Neural cell (in vitro differentiated cells): Measurements from ENCODE around the gene C16orf74. TPM values are rescaled to one million over a fixed set of nuclear protein-coding genes. Genes with fewer than 3 reads are reported as not detected.

Experiments
- H2AFZ ChIP-seq: fragments of 200-600, 300-800 bp; sonication (generic), shearing (Covaris generic); 2 replicates; pipeline ENCODE4 v1.6.0; 2014; ENCODE audit warnings: low read depth, mild to moderate bottlenecking, antibody characterized with exemption, low read length, moderate library complexity
- H3F3A ChIP-seq: fragments of 200-600 bp; shearing (Covaris generic); 2 replicates; pipeline ENCODE4 v1.6.1; 2016; ENCODE audit warnings: mild to moderate bottlenecking, moderate library complexity, mixed read lengths, antibody characterized with exemption, low read length; ENCODE audit not compliant: insufficient read depth, poor library complexity, severe bottlenecking
- H3K27ac ChIP-seq: fragments of 200-600, 300-800 bp; sonication (generic), shearing (Covaris generic); 2 replicates; pipeline ENCODE4 v1.5.1; 2014; ENCODE audit warnings: mild to moderate bottlenecking, low read length, moderate library complexity
- H3K27me3 ChIP-seq: fragments of 300-800, 200-600 bp; sonication (generic), shearing (Covaris generic); 2 replicates; pipeline ENCODE4 v1.6.0; 2014; ENCODE audit warnings: mild to moderate bottlenecking, low read depth, low read length, moderate library complexity; ENCODE audit not compliant: insufficient read depth
- H3K36me3 ChIP-seq: fragments of 300-800, 200-600 bp; sonication (generic), shearing (Covaris generic); 2 replicates; pipeline ENCODE4 v1.5.1; 2014; ENCODE audit warnings: mild to moderate bottlenecking, antibody characterized with exemption, low read length, moderate library complexity; ENCODE audit not compliant: insufficient read depth
- H3K4me2 ChIP-seq: fragments of 300-800, 200-600 bp; sonication (generic), shearing (Covaris generic); 2 replicates; pipeline ENCODE4 v1.6.0; 2014; ENCODE audit warnings: mild to moderate bottlenecking, low read length
- H3K4me3 ChIP-seq: fragments of 300-800, 200-600 bp; sonication (generic), shearing (Covaris generic); 2 replicates; pipeline ENCODE4 v1.5.1; 2014; ENCODE audit warnings: mild to moderate bottlenecking, low read length, moderate library complexity
- H3K79me2 ChIP-seq: fragments of 200-600 bp; shearing (Covaris generic); replicated peaks from 2 replicates; pipeline ENCODE4 v1.6.0; 2014; ENCODE audit warnings: mild to moderate bottlenecking, low read length, moderate library complexity; ENCODE audit not compliant: insufficient read depth
- H3K9ac ChIP-seq: fragments of 300-800, 200-600 bp; sonication (generic), shearing (Covaris generic); 2 replicates; pipeline ENCODE4 v1.6.1; 2016; ENCODE audit warnings: mild to moderate bottlenecking, low read length, mixed read lengths
- H3K9me2 ChIP-seq: fragments of 200-600 bp; shearing (Covaris generic); 2 replicates; pipeline ENCODE4 v1.6.1; 2016; ENCODE audit warnings: mild to moderate bottlenecking, low read length, mixed read lengths; ENCODE audit not compliant: insufficient read depth
- H3K9me3 ChIP-seq: fragments of 200-600, 300-800 bp; sonication (generic), shearing (Covaris generic); 2 replicates; pipeline ENCODE4 v1.6.1; 2016; ENCODE audit warnings: mild to moderate bottlenecking, mixed run types, low read length, moderate library complexity, mixed read lengths
- H4K20me1 ChIP-seq: fragments of 200-600 bp; shearing (Covaris generic); 2 replicates; pipeline ENCODE4 v1.6.1; 2016; ENCODE audit warnings: mild to moderate bottlenecking, mixed run types; ENCODE audit not compliant: insufficient read depth
- CTCF ChIP-seq: fragments of 450-650 bp; IDR thresholded peaks from 2 replicates; pipeline ENCODE4 v1.5.1; 2014; ENCODE audit warnings: antibody characterized with exemption, mild to moderate bottlenecking, moderate library complexity; ENCODE audit not compliant: poor library complexity, severe bottlenecking
- EP300 ChIP-seq: fragments of 450-650 bp; conservative IDR thresholded peaks from 2 replicates; pipeline ENCODE4 v1.6.1; 2014; ENCODE audit warnings: antibody characterized with exemption, mild to moderate bottlenecking, moderate library complexity; ENCODE audit not compliant: poor library complexity, severe bottlenecking
- EZH2 ChIP-seq: fragments of 200-600, 300-800 bp; shearing (Covaris generic), sonication (generic); IDR thresholded peaks from 2 replicates; pipeline ENCODE4 v1.6.1; 2014; ENCODE audit warnings: antibody characterized with exemption, low read length, borderline replicate concordance, mild to moderate bottlenecking; ENCODE audit not compliant: insufficient read depth, poor library complexity, severe bottlenecking
- MXI1 ChIP-seq: fragments of 450-650 bp; conservative IDR thresholded peaks from 2 replicates; pipeline ENCODE4 v1.6.1; 2014; ENCODE audit warnings: antibody characterized with exemption, mild to moderate bottlenecking; ENCODE audit not compliant: poor library complexity, severe bottlenecking
- POLR2AphosphoS5 ChIP-seq: IDR thresholded peaks from 2 replicates; pipeline ENCODE4 v1.6.1; 2012
- RAD21 ChIP-seq: fragments of 450-650 bp; conservative IDR thresholded peaks from 2 replicates; pipeline ENCODE4 v1.6.1; 2014; ENCODE audit warnings: antibody characterized with exemption, mild to moderate bottlenecking, moderate library complexity
- REST ChIP-seq: IDR thresholded peaks from 2 replicates; pipeline ENCODE4 v1.6.1; 2012; ENCODE audit warnings: borderline replicate concordance
- SMC3 ChIP-seq: fragments of 450-650 bp; conservative IDR thresholded peaks from 2 replicates; pipeline ENCODE4 v1.6.1; 2014; ENCODE audit warnings: antibody characterized with exemption, mild to moderate bottlenecking, moderate library complexity; ENCODE audit not compliant: poor library complexity
- TAF1 ChIP-seq: IDR thresholded peaks from 2 replicates; pipeline ENCODE4 v1.6.1; 2012; ENCODE audit warnings: low read depth
- polyA plus RNA-seq: library from polyadenylated mRNA; depleted of rRNA; stranded (reverse); fragments of >200 nt; gene quantifications from 2 replicates; pipeline ENCODE4 v1.2.3, GENCODE V29; 2014

Gene C16orf74
- polyA plus RNA-seq, 1 donor from 2014 or later = not detected

GRCh38 chr16:85704900-85705846, 45.7 kb downstream of the C16orf74 start:
- H3K9me3 ChIP-seq = no peaks in the 10 kb centered on the region
- H3K36me3 ChIP-seq = no peaks in the 10 kb centered on the region
- H3K27ac ChIP-seq = no peak overlapping the region
- H4K20me1 ChIP-seq = no peaks in the 10 kb centered on the region
- H3K9me2 ChIP-seq = no peaks in the 10 kb centered on the region
- no peak overlapping the region for H3K4me3 ChIP-seq
- H3K27me3 ChIP-seq = no peaks in the 10 kb centered on the region
- no peak overlapping the region for H2AFZ ChIP-seq
- TF ChIP-seq CTCF (no peak), EZH2 (no peak), POLR2AphosphoS5 (no peak), EP300 (no peak), TAF1 (no peak), MXI1 (no peak), RAD21 (no peak), REST (no peak), SMC3 (no peak)
- no peak overlapping the region for H3K9ac ChIP-seq
- no peaks in the 10 kb centered on the region for H3K79me2 ChIP-seq
- no peak overlapping the region for H3K4me2 ChIP-seq
- H3F3A ChIP-seq = no peaks in the 10 kb centered on the region

- H3K9ac ChIP-seq = no peak overlapping the region
- no peak overlapping the region for H2AFZ ChIP-seq
- no peaks in the 10 kb centered on the region for H3K9me3 ChIP-seq
- H3F3A ChIP-seq = no peaks in the 10 kb centered on the region
- no peaks in the 10 kb centered on the region for H4K20me1 ChIP-seq
- no peaks in the 10 kb centered on the region for H3K36me3 ChIP-seq
- H3K27me3 ChIP-seq = no peaks in the 10 kb centered on the region
- H3K4me2 ChIP-seq = no peak overlapping the region
- no peak overlapping the region for H3K27ac ChIP-seq
- no peaks in the 10 kb centered on the region for H3K79me2 ChIP-seq
- no peak overlapping the region for H3K4me3 ChIP-seq
- H3K9me2 ChIP-seq = no peaks in the 10 kb centered on the region
- TF ChIP-seq EP300 = no peak
These were observed 46.9 kb downstream of the C16orf74 start for GRCh38 chr16:85704011-85704410.
